Esophagus squamous epithelium (tissue), 4 donors: ENCODE results near the gene TBP.

Experiments
- POLR2A ChIP-seq, 4 donors: fragments of 450-650 bp; IDR thresholded peaks; one replicate each; pipeline ENCODE4 v1.6.1; 2017; ENCODE audit warnings: antibody characterized with exemption in 4 of 4, mild to moderate bottlenecking in 4 of 4, moderate library complexity in 3 of 4
- TF ChIP-seq, protein P1 (sequence below), 6 experiments: fragments of 450-650 bp in 4 of 6; fragments of 200-600 bp in 2 of 6; sonication (generic) in 2 of 6; IDR thresholded peaks; one replicate each; pipeline ENCODE4 v1.5.1; 2016 to 2019; ENCODE audit warnings: antibody characterized with exemption in 6 of 6, mild to moderate bottlenecking in 4 of 6, moderate library complexity in 4 of 6

DNA sequence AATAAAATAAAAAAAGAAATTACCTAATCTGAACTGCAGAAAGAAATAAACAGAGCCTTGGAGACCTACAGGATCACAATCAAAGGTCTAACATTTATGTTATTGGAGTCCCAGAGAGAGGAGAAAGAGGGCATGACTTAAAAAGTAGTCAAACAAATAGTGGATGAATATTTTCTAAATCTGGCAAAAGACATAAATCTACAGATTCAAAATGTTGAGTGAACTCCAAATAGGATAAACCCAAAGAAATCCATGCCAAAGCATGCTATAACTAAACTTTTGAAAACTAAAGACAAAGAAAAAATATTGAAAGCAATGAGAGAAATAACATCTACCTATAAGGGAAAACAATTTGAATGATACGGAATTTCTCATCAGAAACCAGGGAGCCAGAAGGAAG lies 39.3 kb upstream of the TBP start:
- TF ChIP-seq POLR2A (IDR thresholded peaks at IDR 0.05): no peak
- TF ChIP-seq, protein P1, sequence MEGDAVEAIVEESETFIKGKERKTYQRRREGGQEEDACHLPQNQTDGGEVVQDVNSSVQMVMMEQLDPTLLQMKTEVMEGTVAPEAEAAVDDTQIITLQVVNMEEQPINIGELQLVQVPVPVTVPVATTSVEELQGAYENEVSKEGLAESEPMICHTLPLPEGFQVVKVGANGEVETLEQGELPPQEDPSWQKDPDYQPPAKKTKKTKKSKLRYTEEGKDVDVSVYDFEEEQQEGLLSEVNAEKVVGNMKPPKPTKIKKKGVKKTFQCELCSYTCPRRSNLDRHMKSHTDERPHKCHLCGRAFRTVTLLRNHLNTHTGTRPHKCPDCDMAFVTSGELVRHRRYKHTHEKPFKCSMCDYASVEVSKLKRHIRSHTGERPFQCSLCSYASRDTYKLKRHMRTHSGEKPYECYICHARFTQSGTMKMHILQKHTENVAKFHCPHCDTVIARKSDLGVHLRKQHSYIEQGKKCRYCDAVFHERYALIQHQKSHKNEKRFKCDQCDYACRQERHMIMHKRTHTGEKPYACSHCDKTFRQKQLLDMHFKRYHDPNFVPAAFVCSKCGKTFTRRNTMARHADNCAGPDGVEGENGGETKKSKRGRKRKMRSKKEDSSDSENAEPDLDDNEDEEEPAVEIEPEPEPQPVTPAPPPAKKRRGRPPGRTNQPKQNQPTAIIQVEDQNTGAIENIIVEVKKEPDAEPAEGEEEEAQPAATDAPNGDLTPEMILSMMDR (IDR thresholded peaks at IDR 0.05): no peak
